ENCODE data around the gene MPLKIP. TPM values are rescaled to one million over a fixed set of nuclear protein-coding genes. Genes with fewer than 3 reads are reported as not detected.
A peak's percentile ranks its signal among the peaks of the same experiment; 100 is the strongest.

The MPLKIP gene
- total RNA-seq, 4 donors from 2014 or later: 18.7 to 45.8 (median 32.0) TPM

DNA sequence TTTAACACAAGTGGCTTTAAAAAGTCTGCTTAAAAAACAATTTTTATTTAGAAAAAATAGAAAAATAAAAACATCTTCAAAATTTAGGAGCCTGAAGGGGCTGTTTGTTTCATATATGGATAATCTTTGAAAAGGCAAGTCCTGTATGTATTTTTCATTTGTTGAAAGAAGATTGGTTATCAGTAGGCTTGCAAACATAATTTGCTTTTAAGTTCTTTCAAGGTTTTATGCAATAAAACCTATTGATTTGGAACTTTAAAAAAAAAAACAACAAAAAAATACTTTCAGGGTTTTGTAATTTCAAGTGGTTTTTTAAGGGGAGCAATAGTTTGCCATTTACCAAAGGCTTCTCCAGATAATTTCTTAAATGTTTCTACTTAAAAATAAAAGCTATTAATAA is 35.6 kb downstream of the MPLKIP start:
- no peaks in the 10 kb centered on the region for H3K27me3 ChIP-seq
- no peak for DNase-seq (ENCODE audit: extremely low spot score)
- H3K9me3 ChIP-seq: no peaks in the 10 kb centered on the region
- intact Hi-C loops (cut with DNase I): no loop called here
- H3K4me3 ChIP-seq: no peak overlapping the region
- no peak overlapping the region for H3K27ac ChIP-seq (replicated peaks in 1 of 4)
- TF ChIP-seq EP300 (IDR thresholded peaks at IDR 0.05) (no peak), POLR2AphosphoS5 (IDR thresholded peaks at IDR 0.05) (no peak), POLR2A (IDR thresholded peaks at IDR 0.05; ENCODE audit: low read depth) (no peak)
- TF ChIP-seq, protein P1, sequence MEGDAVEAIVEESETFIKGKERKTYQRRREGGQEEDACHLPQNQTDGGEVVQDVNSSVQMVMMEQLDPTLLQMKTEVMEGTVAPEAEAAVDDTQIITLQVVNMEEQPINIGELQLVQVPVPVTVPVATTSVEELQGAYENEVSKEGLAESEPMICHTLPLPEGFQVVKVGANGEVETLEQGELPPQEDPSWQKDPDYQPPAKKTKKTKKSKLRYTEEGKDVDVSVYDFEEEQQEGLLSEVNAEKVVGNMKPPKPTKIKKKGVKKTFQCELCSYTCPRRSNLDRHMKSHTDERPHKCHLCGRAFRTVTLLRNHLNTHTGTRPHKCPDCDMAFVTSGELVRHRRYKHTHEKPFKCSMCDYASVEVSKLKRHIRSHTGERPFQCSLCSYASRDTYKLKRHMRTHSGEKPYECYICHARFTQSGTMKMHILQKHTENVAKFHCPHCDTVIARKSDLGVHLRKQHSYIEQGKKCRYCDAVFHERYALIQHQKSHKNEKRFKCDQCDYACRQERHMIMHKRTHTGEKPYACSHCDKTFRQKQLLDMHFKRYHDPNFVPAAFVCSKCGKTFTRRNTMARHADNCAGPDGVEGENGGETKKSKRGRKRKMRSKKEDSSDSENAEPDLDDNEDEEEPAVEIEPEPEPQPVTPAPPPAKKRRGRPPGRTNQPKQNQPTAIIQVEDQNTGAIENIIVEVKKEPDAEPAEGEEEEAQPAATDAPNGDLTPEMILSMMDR (IDR thresholded peaks at IDR 0.05): no peak
- H3K36me3 ChIP-seq: peaks cover 11 to 21% (median 16%) of the 10 kb centered on the region in 4 donors
- H3K4me1 ChIP-seq: peaks cover 6 to 36% (median 28%) of the 10 kb centered on the region in 4 donors

DNA sequence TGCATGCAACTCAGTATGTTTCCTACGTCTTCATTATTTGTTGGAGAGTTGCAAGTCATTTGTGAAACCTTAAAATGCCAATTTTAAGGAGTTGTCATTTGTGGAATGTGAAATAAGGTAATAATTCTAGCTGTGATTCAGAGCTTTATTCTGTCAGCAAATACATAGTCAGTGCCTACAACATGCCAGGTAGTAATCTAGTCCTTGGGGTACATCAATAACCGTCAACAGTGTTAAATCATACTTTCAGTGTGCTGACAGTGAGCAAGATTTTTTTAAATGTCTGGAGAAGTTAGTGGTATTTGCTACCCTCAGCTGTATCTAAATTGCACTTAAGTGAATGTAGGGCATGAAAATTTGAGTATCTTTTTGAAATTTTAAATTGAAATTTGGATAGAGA is 36.7 kb downstream of the MPLKIP start:
- 80% methylated on average over 2 of the region's 2 CpGs for WGBS
- peaks cover 6 to 47% (median 39%) of the 10 kb centered on the region in 4 donors for H3K4me1 ChIP-seq
- TF ChIP-seq, protein P1 (IDR thresholded peaks at IDR 0.05): no peak
- TF ChIP-seq POLR2AphosphoS5 (IDR thresholded peaks at IDR 0.05) (no peak), POLR2A (IDR thresholded peaks at IDR 0.05; ENCODE audit: low read depth) (no peak), EP300 (IDR thresholded peaks at IDR 0.05) (no peak)
- no peak for DNase-seq (ENCODE audit: extremely low spot score)
- no peaks in the 10 kb centered on the region for H3K9me3 ChIP-seq
- intact Hi-C loops (cut with DNase I): no loop called here
- H3K27ac ChIP-seq (replicated peaks in 1 of 4): peak overlapping the region in 1 of 4 donors; percentile 3
- no peak overlapping the region for H3K4me3 ChIP-seq
- H3K27me3 ChIP-seq: no peaks in the 10 kb centered on the region
- peaks cover 11 to 31% (median 25%) of the 10 kb centered on the region in 4 donors for H3K36me3 ChIP-seq

DNA sequence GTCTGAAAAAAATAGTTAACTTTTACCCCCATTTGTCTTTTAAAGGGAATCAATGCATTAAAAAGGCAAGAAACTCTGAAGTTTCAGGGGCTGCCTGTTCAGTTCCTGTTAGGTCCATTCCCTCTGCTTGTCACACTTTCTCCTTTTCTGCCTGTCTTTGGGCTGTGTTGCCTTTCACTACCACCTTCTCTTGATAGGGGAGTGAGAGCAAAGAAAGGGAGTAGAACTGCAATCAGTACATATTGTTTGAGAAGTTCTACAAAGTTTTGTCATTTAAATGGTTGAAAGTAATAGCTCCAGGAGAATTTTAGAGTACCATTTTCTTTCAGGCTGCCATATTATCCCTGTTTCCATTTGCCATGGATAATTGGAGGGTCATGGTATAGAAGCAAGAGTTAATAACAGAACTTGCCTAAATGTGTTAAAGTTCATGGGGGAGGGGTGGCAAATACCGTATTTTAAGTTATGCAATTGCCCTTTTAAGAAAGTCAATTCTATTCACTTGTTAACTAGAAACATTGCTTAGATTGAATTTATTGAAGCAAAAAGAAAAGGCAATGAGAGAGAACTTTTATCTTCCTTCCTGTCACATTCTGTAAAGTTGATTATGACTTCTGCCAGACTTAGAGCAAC is 38.6 kb downstream of the MPLKIP start:
- no peak overlapping the region for H3K27ac ChIP-seq (replicated peaks in 1 of 4)
- intact Hi-C loops (cut with DNase I): no loop called here
- no peak overlapping the region for H3K4me3 ChIP-seq
- TF ChIP-seq, protein P1 (IDR thresholded peaks at IDR 0.05): no peak
- TF ChIP-seq EP300 (IDR thresholded peaks at IDR 0.05) (no peak), POLR2AphosphoS5 (IDR thresholded peaks at IDR 0.05) (no peak), POLR2A (IDR thresholded peaks at IDR 0.05; ENCODE audit: low read depth) (no peak)
- WGBS: 60% methylated on average over 1 of the region's 1 CpG
- no peaks in the 10 kb centered on the region for H3K9me3 ChIP-seq
- no peaks in the 10 kb centered on the region for H3K27me3 ChIP-seq
- no peak for DNase-seq (ENCODE audit: extremely low spot score)
- peaks cover 6 to 58% (median 51%) of the 10 kb centered on the region in 4 donors for H3K4me1 ChIP-seq
- peaks cover 11 to 39% (median 27%) of the 10 kb centered on the region in 4 donors for H3K36me3 ChIP-seq

DNA sequence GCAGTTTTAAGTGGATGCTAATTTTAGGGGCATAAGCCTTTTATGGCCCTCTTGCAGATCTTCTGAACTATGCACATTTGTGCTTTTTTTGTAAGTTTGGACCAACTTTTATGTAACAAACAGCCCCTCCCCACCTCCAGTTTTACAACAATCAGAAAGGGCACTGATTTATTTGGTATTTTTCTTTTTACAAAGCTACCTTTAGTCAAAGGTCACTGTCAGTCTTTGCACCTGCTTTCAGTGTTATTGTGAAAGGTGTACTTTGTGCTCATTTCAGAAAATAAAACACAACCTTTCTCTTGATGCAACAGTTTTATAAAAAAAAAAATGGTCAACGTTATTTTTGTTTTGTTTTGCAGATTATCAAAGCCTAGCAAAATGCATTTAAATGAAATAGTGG is 39.2 kb downstream of the MPLKIP start:
- Histone ChIP-seq H3K4me1 (peaks cover 6 to 58% (median 51%) of the 10 kb centered on the region in 4 donors), H3K27ac (replicated peaks in 1 of 4) (no peak overlapping the region), H3K36me3 (peaks cover 11 to 45% (median 28%) of the 10 kb centered on the region in 4 donors), H3K9me3 (no peaks in the 10 kb centered on the region), H3K27me3 (no peaks in the 10 kb centered on the region), H3K4me3 (no peak overlapping the region)
- WGBS: 80% methylated on average over 1 of the region's 1 CpG
- DNase-seq (ENCODE audit: extremely low spot score): no peak
- TF ChIP-seq POLR2AphosphoS5 (IDR thresholded peaks at IDR 0.05) (no peak), EP300 (IDR thresholded peaks at IDR 0.05) (no peak)
- TF ChIP-seq, protein P1 (IDR thresholded peaks at IDR 0.05): no peak
- intact Hi-C loops (cut with DNase I): no loop called here
